RCC 7860 (cell line): ENCODE results near the gene NCLN.
A peak's percentile ranks its signal among the peaks of the same experiment; 100 is the strongest.
"Not testable (repeated sequence)": the region's sequence is repeated elsewhere in the genome, so short reads cannot be mapped to it uniquely, and the experiment has no call there.

Experiments
- DNase-seq: peaks from one replicate; pipeline ENCODE4 v3.0.0-alpha.2; 2015; ENCODE audit warnings: low spot score
- FAIRE-seq: peaks from 2 replicates; lab custom pipeline; 2012; peaks lifted over from hg19 to GRCh38; lab: Jason Lieb, UNC

The NCLN gene

GRCh38 chr19:3194106-3195087 lies 8.7 kb downstream of the NCLN start:
- DNase-seq (no peak), FAIRE-seq (no peak)

- no peak for DNase-seq
- FAIRE-seq = no peak
These were observed 10.6 kb downstream of the NCLN start for GRCh38 chr19:3196064-3196932.

- FAIRE-seq = no peak
- DNase-seq = no peak
These were observed 11.1 kb downstream of the NCLN start for GRCh38 chr19:3196933-3197205.

- DNase-seq = no peak
- no peak for FAIRE-seq
These were observed 13.4 kb downstream of the NCLN start for GRCh38 chr19:3198901-3199700.

GRCh38 chr19:3201072-3201700 lies 15.5 kb downstream of the NCLN start:
- no peak for FAIRE-seq
- DNase-seq = no peak

- DNase-seq (no peak), FAIRE-seq (no peak)
These were observed 16.2 kb downstream of the NCLN start for GRCh38 chr19:3201911-3202310.

- DNase-seq (no peak), FAIRE-seq (no peak)
These were observed 16.6 kb downstream of the NCLN start for GRCh38 chr19:3202346-3202745.

GRCh38 chr19:3202895-3203294 lies 17.2 kb downstream of the NCLN start:
- not testable (repeated sequence) for FAIRE-seq, DNase-seq

- DNase-seq = no peak
- no peak for FAIRE-seq
These were observed 18.3 kb downstream of the NCLN start for GRCh38 chr19:3203805-3204645.

GRCh38 chr19:3204646-3205275 lies 19.0 kb downstream of the NCLN start:
- FAIRE-seq = no peak
- no peak for DNase-seq

- no peak for DNase-seq
- FAIRE-seq = no peak
These were observed 20.7 kb downstream of the NCLN start for GRCh38 chr19:3206216-3206953.

- FAIRE-seq = no peak
These were observed 21.9 kb downstream of the NCLN start for GRCh38 chr19:3207461-3208242.

GRCh38 chr19:3208317-3209207 lies 22.8 kb downstream of the NCLN start:
- no peak for DNase-seq
- no peak for FAIRE-seq

More at GRCh38 chr19:3207461-3208242, 21.9 kb downstream of the NCLN start:
- no peak for DNase-seq

GRCh38 chr19:3210347-3211017 lies 24.8 kb downstream of the NCLN start:
- FAIRE-seq (no peak), DNase-seq (peak; percentile 51)

GRCh38 chr19:3211191-3211590 lies 25.5 kb downstream of the NCLN start:
- FAIRE-seq (no peak), DNase-seq (no peak)

GRCh38 chr19:3213159-3213558 lies 27.4 kb downstream of the NCLN start:
- no peak for DNase-seq

More at GRCh38 chr19:3213159-3213558, 27.4 kb downstream of the NCLN start:
- FAIRE-seq = no peak
